Esophagus muscularis mucosa (tissue), 4 donors: ENCODE results near the gene B9D2.

Source experiments
- CTCF ChIP-seq, 3 experiments: fragments of 200-600 bp in 2 of 3; fragments of 450-650 bp in 1 of 3; sonication (generic) in 2 of 3; IDR thresholded peaks; one replicate each; pipeline ENCODE4 v1.5.1; 2017 to 2019; ENCODE audit warnings: antibody characterized with exemption in 3 of 3, mild to moderate bottlenecking in 2 of 3, moderate library complexity in 1 of 3
- EP300 ChIP-seq: sonication (generic); formaldehyde crosslinking; IDR thresholded peaks from one replicate; pipeline ENCODE4 v1.6.1; 2017; ENCODE audit warnings: antibody characterized with exemption
- POLR2A ChIP-seq: fragments of 450-650 bp; IDR thresholded peaks from one replicate; pipeline ENCODE4 v1.6.1; 2017; ENCODE audit warnings: antibody characterized with exemption, moderate library complexity, mild to moderate bottlenecking, low read depth
- POLR2AphosphoS5 ChIP-seq, 2 donors: sonication (generic); formaldehyde crosslinking; IDR thresholded peaks; one replicate each; pipeline ENCODE4 v1.6.1; 2017; ENCODE audit warnings: antibody characterized with exemption in 2 of 2

GRCh38 chr19:41351339-41352245 is 12.4 kb downstream of the B9D2 start:
- TF ChIP-seq CTCF (IDR thresholded peaks at IDR 0.05) = no peak
- peak; percentile 47 to 56 for TF ChIP-seq POLR2AphosphoS5 (IDR thresholded peaks at IDR 0.05)
- no peak for TF ChIP-seq POLR2A
- no peak for TF ChIP-seq EP300
